ENCODE data around the gene EMILIN2.

The EMILIN2 gene

DNA sequence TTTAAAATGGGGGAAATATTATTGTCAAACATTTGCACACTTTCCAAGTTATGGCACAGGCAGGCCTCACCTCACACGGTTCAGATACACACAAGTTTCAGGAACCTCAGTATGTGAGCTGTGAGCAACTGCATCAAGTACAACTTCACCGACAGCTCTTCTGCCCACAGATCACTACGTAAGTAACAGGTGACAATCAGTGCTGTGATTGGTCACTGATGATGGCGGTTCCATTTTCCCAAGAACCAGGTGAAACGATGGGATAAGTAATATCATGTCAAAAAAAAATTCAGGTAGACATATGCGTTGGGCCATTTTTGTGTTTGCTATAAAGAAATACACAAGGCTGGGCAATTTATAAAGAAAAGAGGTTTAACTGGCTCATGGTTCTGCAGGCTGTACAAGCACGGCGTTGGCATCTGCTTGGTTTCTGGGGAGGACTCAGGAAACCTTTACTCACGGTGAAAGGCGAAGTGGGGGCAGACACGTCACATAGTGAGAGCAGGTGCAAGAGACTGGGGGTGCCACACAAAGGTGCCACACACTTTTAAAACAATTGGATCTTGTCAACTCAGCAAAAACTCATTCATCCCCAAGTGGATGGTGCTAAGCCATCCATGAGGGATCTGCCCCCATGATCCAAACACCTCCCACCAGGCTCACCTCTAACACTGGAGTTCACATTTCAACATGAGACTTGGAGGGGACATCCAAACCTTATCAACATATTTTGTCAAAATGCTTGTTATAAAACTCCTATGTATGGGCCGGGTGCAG lies 108.3 kb downstream of the EMILIN2 start:
- no peak for DNase-seq (ENCODE audit: low read depth, low spot score)

GRCh38 chr18:2956056-2956455 lies 109.2 kb downstream of the EMILIN2 start:
- no peak for DNase-seq (ENCODE audit: low read depth, low spot score)

- DNase-seq (ENCODE audit: low read depth, low spot score), result no peak
Measured at GRCh38 chr18:2958819-2959298, 112.1 kb downstream of the EMILIN2 start.

DNA sequence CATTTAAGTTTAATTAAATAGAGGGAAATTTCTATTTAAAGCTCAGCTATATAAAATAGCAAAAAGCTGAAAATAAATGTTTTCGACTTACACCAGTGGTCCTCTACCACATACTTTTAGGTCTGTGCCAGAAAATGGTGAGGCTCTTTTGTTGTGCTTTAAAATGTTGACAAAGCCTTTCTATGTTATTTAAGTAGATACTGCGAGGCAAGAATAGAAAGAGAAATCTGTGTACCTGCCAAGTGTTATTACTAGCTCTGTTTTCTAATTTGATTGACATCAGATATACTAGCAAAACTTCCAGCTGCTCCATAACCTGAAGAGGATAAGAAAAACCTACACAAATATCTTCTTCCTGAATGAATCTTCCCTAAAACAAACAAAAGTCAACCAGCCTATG lies 112.5 kb downstream of the EMILIN2 start:
- no peak for DNase-seq (ENCODE audit: low read depth, low spot score)

DNA sequence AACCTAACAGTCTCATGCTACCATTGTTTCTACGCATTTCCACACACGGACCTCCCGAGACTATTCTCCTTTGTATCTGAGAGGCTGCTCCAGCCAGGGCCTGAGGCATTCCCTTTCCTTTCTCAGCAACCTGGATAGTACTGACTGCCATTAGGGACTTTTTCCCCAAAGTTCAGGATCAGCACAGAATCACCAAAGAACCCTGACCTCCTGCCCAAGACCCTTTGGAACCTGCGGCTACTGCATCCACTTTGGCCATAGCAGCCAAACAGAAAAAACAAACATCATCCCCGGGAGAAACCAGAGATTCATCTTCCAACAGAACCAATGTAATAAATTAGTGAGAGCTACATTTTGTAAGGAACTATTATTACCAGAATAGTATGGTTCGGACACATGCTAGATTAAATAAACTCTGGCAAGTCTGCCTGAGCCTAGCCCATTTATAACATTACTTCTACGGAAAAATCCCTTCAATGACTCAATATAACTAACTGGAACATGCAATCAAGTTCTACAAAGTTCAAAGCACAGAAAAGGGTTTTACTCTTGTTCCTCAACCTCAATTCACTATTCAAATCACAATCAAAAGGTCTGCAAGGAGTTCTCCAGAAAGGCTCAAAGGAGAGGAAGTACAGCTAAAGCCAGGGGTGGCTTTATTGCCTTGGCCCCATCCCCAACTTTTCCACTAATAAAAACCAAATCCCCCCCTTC lies 114.3 kb downstream of the EMILIN2 start:
- no peak for DNase-seq (ENCODE audit: low read depth, low spot score)

DNA sequence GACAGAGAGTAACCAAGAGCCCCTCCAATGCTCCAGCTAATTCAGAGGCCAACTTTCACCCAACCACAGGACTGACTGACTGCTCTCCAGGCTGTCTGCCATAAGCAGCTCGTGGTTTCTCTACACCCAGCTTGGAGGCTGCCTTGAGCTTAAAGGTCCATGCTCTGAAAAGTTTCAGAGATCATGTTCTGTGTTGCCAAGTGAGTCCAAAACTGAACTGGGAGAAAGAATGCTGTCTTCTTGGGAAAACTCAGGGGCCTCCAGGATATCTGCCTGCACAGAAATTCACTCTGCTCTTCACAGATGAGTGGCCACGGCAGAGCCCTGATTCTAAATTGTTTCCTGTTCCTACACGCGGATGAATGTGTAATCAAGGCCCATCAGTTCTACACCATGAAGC lies 115.0 kb downstream of the EMILIN2 start:
- DNase-seq (ENCODE audit: low read depth, low spot score), result no peak

- DNase-seq (ENCODE audit: low read depth, low spot score), result no peak
Measured at GRCh38 chr18:2963048-2963447, 116.2 kb downstream of the EMILIN2 start.

GRCh38 chr18:2964361-2965010 lies 117.7 kb downstream of the EMILIN2 start:
- DNase-seq (ENCODE audit: low read depth, low spot score), result no peak
